K562 (cell line): ENCODE measurements around the gene TMIGD3. TPM values are rescaled to one million over a fixed set of nuclear protein-coding genes. Genes with fewer than 3 reads are reported as not detected.

Source experiments
- ATAC-seq: fragments of 200-7000 bp; cut with Tn5 transposase; 3 replicates; pipeline ENCODE4 v1.9.1; 2020; ENCODE audit warnings: moderate library complexity
- BruUV-seq: library from RNA; stranded (reverse); fragments of 400-500 nt; replicated peaks from 2 replicates; lab custom pipeline; 2021; lab: Mats Ljungman, UMichigan
- CTCF ChIA-PET: fragments of 300-600 bp; formaldehyde crosslinking; extraction: SDS; loops from one replicate; lab custom pipeline; 2021; ENCODE audit warnings: low intra/inter-chr PET ratio; lab: Yijun Ruan, JAX
- POLR2A ChIA-PET: fragments of 300-600, 350-650 bp; sonication (Branson Sonifier 250); formaldehyde crosslinking; extraction: SDS; loops from one replicate; lab custom pipeline; 2021; ENCODE audit warnings: antibody characterized with exemption, inconsistent platforms; lab: Yijun Ruan, JAX
- DNase-seq, 4 experiments: peaks; one replicate each; pipeline versions ENCODE4 v3.0.0 to v3.0.0-alpha.2; 2011 to 2018; ENCODE audit warnings: low spot score in 3 of 4, mixed read lengths in 3 of 4; ENCODE audit errors: extremely low read depth in 1 of 4
- FAIRE-seq: peaks from 2 replicates; lab custom pipeline; 2011; peaks lifted over from hg19 to GRCh38; lab: Jason Lieb, UNC
- H2AFZ ChIP-seq: 2 replicates; pipeline ENCODE4 v1.6.0; 2011; ENCODE audit warnings: low read depth, low read length, control low read depth, inconsistent platforms
- H3K27ac ChIP-seq: fragments of 200-600 bp; 3 replicates; pipeline ENCODE4 v1.8.0; 2011; ENCODE audit warnings: low read depth, mild to moderate bottlenecking, control low read depth, inconsistent platforms, low read length, moderate library complexity, mixed read lengths; ENCODE audit errors: extremely low read depth
- H3K27me3 ChIP-seq, 2 experiments: fragments of 300-600 bp in 1 of 2; 2 replicates in 1 of 2; 3 replicates in 1 of 2; pipeline versions ENCODE4 v1.6.0 to v1.8.0; 2011; ENCODE audit warnings: inconsistent platforms in 2 of 2, low read length in 2 of 2, mild to moderate bottlenecking in 1 of 2, mixed read lengths in 1 of 2, moderate library complexity in 1 of 2; ENCODE audit not compliant: control insufficient read depth in 2 of 2, insufficient read depth in 2 of 2
- H3K36me3 ChIP-seq: fragments of 300-600 bp; 3 replicates; pipeline ENCODE4 v1.8.0; 2011; ENCODE audit warnings: mild to moderate bottlenecking, low read length, inconsistent platforms; ENCODE audit not compliant: control insufficient read depth, insufficient read depth
- H3K4me1 ChIP-seq, 2 experiments: fragments of 200-600 bp in 1 of 2; replicated peaks in 1 of 2; 2 replicates in 1 of 2; 3 replicates in 1 of 2; pipeline versions ENCODE4 v1.5.1 to v1.8.0; 2011; ENCODE audit warnings: inconsistent platforms in 2 of 2, low read length in 2 of 2, mild to moderate bottlenecking in 1 of 2, mixed read lengths in 1 of 2, moderate library complexity in 1 of 2; ENCODE audit not compliant: control insufficient read depth in 2 of 2, insufficient read depth in 2 of 2
- H3K4me2 ChIP-seq: 2 replicates; pipeline ENCODE4 v1.6.1; 2011; ENCODE audit warnings: low read length, control low read depth, inconsistent platforms, mixed read lengths; ENCODE audit not compliant: insufficient read depth
- H3K4me3 ChIP-seq: fragments of 200-600 bp; sonication (generic), shearing (Covaris generic); 2 replicates; pipeline ENCODE4 v1.5.1; 2016; ENCODE audit warnings: control low read depth, inconsistent platforms
- H3K79me2 ChIP-seq: fragments of 200-600 bp; 3 replicates; pipeline ENCODE4 v1.8.0; 2011; ENCODE audit warnings: low read length, inconsistent platforms; ENCODE audit not compliant: control insufficient read depth, insufficient read depth
- H3K9ac ChIP-seq, 2 experiments: 2 replicates each; pipeline versions ENCODE4 v1.6.0 to v1.6.1; 2011; ENCODE audit warnings: low read depth in 2 of 2, low read length in 2 of 2, control low read depth in 1 of 2, inconsistent platforms in 1 of 2, mild to moderate bottlenecking in 1 of 2, mixed read lengths in 1 of 2; ENCODE audit not compliant: insufficient read depth in 1 of 2
- H3K9me1 ChIP-seq: one replicate; pipeline ENCODE4 v1.6.0; 2011; ENCODE audit warnings: inconsistent platforms, mild to moderate bottlenecking, low read length, moderate library complexity; ENCODE audit not compliant: control insufficient read depth, insufficient read depth
- H3K9me3 ChIP-seq: replicated peaks from 2 replicates; pipeline ENCODE4 v1.5.1; 2011; ENCODE audit warnings: low read depth, low read length, inconsistent platforms; ENCODE audit not compliant: control insufficient read depth, insufficient read depth
- H4K20me1 ChIP-seq: replicated peaks from 2 replicates; pipeline ENCODE4 v1.6.1; 2011; ENCODE audit warnings: low read length, inconsistent platforms, mixed read lengths; ENCODE audit not compliant: control insufficient read depth, insufficient read depth
- ATF7 ChIP-seq: fragments of 450-650 bp; IDR thresholded peaks from 2 replicates; pipeline ENCODE4 v1.7.1; 2014; ENCODE audit warnings: mild to moderate bottlenecking, moderate library complexity
- CREBBP ChIP-seq: IDR thresholded peaks from one replicate; pipeline ENCODE4 v1.6.1; 2012; ENCODE audit warnings: low read depth, mild to moderate bottlenecking, control low read depth, inconsistent platforms, low read length
- DACH1 ChIP-seq: fragments of 450-650 bp; IDR thresholded peaks from 2 replicates; pipeline ENCODE4 v1.6.1; 2018; ENCODE audit not compliant: partially characterized antibody
- ESRRA ChIP-seq: fragments of 450-650 bp; IDR thresholded peaks from 2 replicates; pipeline ENCODE4 v1.6.1; 2014; ENCODE audit warnings: low read depth, mild to moderate bottlenecking, moderate library complexity, borderline replicate concordance
- GATAD2B ChIP-seq: fragments of 450-650 bp; IDR thresholded peaks from 2 replicates; pipeline ENCODE4 v1.6.1; 2017; ENCODE audit warnings: mild to moderate bottlenecking, borderline replicate concordance
- HCFC1 ChIP-seq: IDR thresholded peaks from 2 replicates; pipeline ENCODE4 v1.6.1; 2012; ENCODE audit warnings: low read depth, low read length, improper control_type of control experiment
- HMG20A ChIP-seq: fragments of 450-650 bp; formaldehyde crosslinking; conservative IDR thresholded peaks from 2 replicates; pipeline ENCODE4 v1.4.0; 2020; ENCODE audit warnings: mild to moderate bottlenecking, mixed read lengths
- KLF16 ChIP-seq: IDR thresholded peaks from 2 replicates; pipeline ENCODE4 v1.6.1; 2016; ENCODE audit warnings: antibody characterized with exemption
- LCOR ChIP-seq: sonication (generic); formaldehyde crosslinking; IDR thresholded peaks from 2 replicates; pipeline ENCODE4 v1.8.0; 2022; ENCODE audit warnings: mild to moderate bottlenecking, missing genetic modification reagents
- MEIS2 ChIP-seq: fragments of 450-650 bp; IDR thresholded peaks from 2 replicates; pipeline ENCODE4 v1.6.1; 2014; ENCODE audit warnings: mild to moderate bottlenecking; ENCODE audit not compliant: partially characterized antibody
- MYBL2 ChIP-seq, 2 experiments: fragments of 450-650 bp in 1 of 2; sonication (generic) in 1 of 2; formaldehyde crosslinking in 1 of 2; IDR thresholded peaks; 2 replicates each; pipeline versions ENCODE4 v1.6.1 to v1.8.1; 2017 to 2022; ENCODE audit warnings: borderline replicate concordance in 1 of 2, inconsistent platforms in 1 of 2, low read depth in 1 of 2, mild to moderate bottlenecking in 1 of 2, missing genetic modification reagents in 1 of 2, moderate library complexity in 1 of 2
- NBN ChIP-seq: fragments of 450-650 bp; IDR thresholded peaks from 2 replicates; pipeline ENCODE4 v1.6.1; 2016; ENCODE audit warnings: low read depth, mild to moderate bottlenecking
- NFIC ChIP-seq: fragments of 450-650 bp; IDR thresholded peaks from 2 replicates; pipeline ENCODE4 v1.6.1; 2017; ENCODE audit warnings: mild to moderate bottlenecking, inconsistent platforms
- POLR2B ChIP-seq: fragments of 450-650 bp; IDR thresholded peaks from 2 replicates; pipeline ENCODE4 v1.6.1; 2018; ENCODE audit warnings: low read depth; ENCODE audit not compliant: partially characterized antibody
- RBFOX2 ChIP-seq: fragments of 200-400 bp; formaldehyde crosslinking; IDR thresholded peaks from 2 replicates; pipeline ENCODE4 v1.6.1; 2017; ENCODE audit warnings: low read depth, mild to moderate bottlenecking, low read length, moderate library complexity
- RBM25 ChIP-seq: fragments of 200-400 bp; formaldehyde crosslinking; IDR thresholded peaks from 2 replicates; pipeline ENCODE4 v1.6.1; 2018; ENCODE audit warnings: low read length, low read depth, moderate library complexity; ENCODE audit not compliant: severe bottlenecking
- TCFL5 ChIP-seq: fragments of 250-450 bp; sonication (Bioruptor Pico); conservative IDR thresholded peaks from 2 replicates; pipeline ENCODE4 v1.6.1; 2021; ENCODE audit warnings: mild to moderate bottlenecking, moderate library complexity, matching md5 sums
- TEAD2 ChIP-seq: fragments of 450-650 bp; IDR thresholded peaks from 2 replicates; pipeline ENCODE4 v1.6.1; 2016; ENCODE audit warnings: missing genetic modification characterization, control low read depth, missing compliant biosample characterization
- XRCC3 ChIP-seq: fragments of 450-650 bp; IDR thresholded peaks from 2 replicates; pipeline ENCODE4 v1.6.1; 2017; ENCODE audit warnings: mild to moderate bottlenecking, moderate library complexity
- ZC3H11A ChIP-seq: IDR thresholded peaks from 2 replicates; pipeline ENCODE4 v1.6.1; 2012; ENCODE audit warnings: low read depth, low read length, improper control_type of control experiment
- ZNF589 ChIP-seq: fragments of 200-800 bp; sonication (Bioruptor generic); IDR thresholded peaks from 2 replicates; pipeline ENCODE4 v1.6.1; 2016; ENCODE audit warnings: low read depth, missing genetic modification characterization, missing compliant biosample characterization
- ZSCAN32 ChIP-seq: fragments of 450-650 bp; formaldehyde crosslinking; IDR thresholded peaks from 2 replicates; pipeline ENCODE4 v1.4.0; 2020; ENCODE audit warnings: mild to moderate bottlenecking, moderate library complexity
- WGBS: fragments of 100-300 bp; shearing (Covaris generic); methylation state at CpG from one replicate; pipeline ENCODE4 v1.1.6; 2016; ENCODE audit warnings: low coverage, mixed read lengths; ENCODE audit not compliant: insufficient coverage; ENCODE audit errors: missing lambda C conversion rate; 5-methylcytosine and 5-hydroxymethylcytosine counted together
- in situ Hi-C: fragments of 300-500 bp; cut with MboI; formaldehyde crosslinking; loops from 4 replicates; pipeline ENCODE4 v1.15.0; 2018; ENCODE audit warnings: inconsistent platforms, mixed read lengths
- intact Hi-C: fragments of 100-400 bp; cut with micrococcal nuclease; formaldehyde crosslinking; loops from 2 replicates; pipeline ENCODE4 v1.14.2; 2022
- polyA plus RNA-seq, 8 experiments: library from polyadenylated mRNA; depleted of rRNA in 4 of 8; stranded (reverse) in 5 of 8; unstranded in 3 of 8; fragments of >200 nt; fragmentation: Nextera tagmentation in 2 of 8; fragmentation: Illumina TruSeq in 1 of 8; extraction: Ambion mirVana in 2 of 8; extraction: Trizol in 1 of 8; gene quantifications; 2 replicates each; pipeline versions ENCODE4 v1.2.1 to v1.2.3, GENCODE V29; 2011 to 2014; ENCODE audit warnings: inconsistent platforms in 1 of 8, missing spikeins in 1 of 8
- total RNA-seq, 7 experiments: library from RNA; depleted of rRNA in 6 of 7; stranded (reverse); fragments of >200 nt in 6 of 7; fragmentation: Illumina TruSeq in 2 of 7; extraction: Trizol in 2 of 7; gene quantifications; 2 replicates each; pipeline versions ENCODE4 v1.2.1 to v1.2.3, GENCODE V29; 2011 to 2021; ENCODE audit warnings: low replicate concordance in 1 of 7
- TF ChIP-seq, protein P1 (sequence below): fragments of 250-450 bp; sonication (Bioruptor Pico); IDR thresholded peaks from 2 replicates; pipeline ENCODE4 v1.9.0; 2021; ENCODE audit warnings: mild to moderate bottlenecking
- TF ChIP-seq, protein P2 (sequence below): sonication (generic); formaldehyde crosslinking; IDR thresholded peaks from 2 replicates; pipeline ENCODE4 v1.9.0; 2022; ENCODE audit warnings: mild to moderate bottlenecking, missing genetic modification reagents

Gene TMIGD3
- total and polyA plus RNA-seq, 9 of the 15 experiments (the other 6 are each of a cell fraction or from before 2014, with no cell fraction given), result 0.11 to 0.13 (median 0.11) TPM; not detected in 6

DNA sequence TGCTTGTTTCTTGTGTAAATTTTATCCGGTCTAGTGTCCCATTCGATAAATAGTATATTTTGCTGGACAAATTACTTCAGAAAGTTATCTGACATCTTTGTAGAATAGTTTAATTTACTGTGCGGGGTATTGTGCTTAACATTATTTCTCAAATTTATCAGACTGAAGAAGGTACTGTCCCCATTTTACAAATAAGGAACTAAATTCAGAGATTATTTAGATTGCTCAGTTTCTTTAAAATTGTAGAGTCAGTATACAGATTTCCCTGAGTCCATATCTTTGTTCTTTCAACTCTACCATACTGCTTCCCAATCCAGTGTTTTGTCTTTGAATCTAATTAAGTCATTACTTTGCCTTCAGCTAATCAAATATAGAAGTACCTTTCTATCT, 47.8 kb downstream of the TMIGD3 start (continued):
- no peak for TF ChIP-seq MYBL2 (IDR thresholded peaks at IDR 0.05; ENCODE audit: low read depth)
- no peak for TF ChIP-seq MYBL2 (CRISPR knock-in tag; IDR thresholded peaks at IDR 0.05; ENCODE audit: borderline replicate concordance)
- TF ChIP-seq HCFC1, result no peak

DNA sequence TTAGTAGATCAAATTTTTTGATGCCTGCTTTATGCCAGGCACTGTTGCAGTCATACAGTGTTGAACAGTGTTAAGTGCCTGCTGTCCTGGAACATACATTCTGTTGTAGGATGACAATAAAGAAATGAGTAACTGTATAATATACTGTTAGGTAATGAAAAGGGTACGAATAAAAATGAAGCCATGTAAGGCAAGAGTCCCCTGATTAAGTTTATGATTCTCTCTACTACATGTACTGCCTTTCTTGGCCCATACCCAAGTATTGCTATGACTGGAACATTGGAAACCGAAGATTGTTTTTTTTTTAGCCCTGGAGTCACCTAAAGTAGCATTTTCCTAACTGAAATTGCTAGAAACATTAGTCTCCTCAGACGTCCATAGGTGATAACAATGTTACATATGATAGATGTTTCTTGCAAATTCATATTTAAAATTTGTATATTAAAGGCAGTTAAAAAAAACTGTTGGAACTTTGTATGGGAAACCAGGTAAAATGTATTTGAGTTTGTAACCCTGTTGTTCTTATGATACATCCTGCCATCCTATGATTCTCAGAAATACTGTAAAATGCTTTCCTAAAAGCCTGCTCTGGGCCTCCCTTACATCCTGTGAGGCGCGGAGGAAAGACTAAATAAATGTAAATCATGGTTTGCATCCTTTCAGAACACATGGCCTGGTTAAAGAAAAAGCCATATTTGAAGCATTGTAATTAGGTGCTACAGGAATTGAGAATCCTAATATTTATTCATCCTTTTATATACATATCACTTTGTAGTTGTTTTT, 48.4 kb downstream of the TMIGD3 start:
- no TSS peak for BruUV-seq
- no peak overlapping the region for H3K4me3 ChIP-seq
- 78% methylated on average over 5 of the region's 5 CpGs for WGBS
- no peak overlapping the region for H3K4me2 ChIP-seq
- peaks cover 100% of the 10 kb centered on the region for H3K36me3 ChIP-seq
- DNase-seq, result no peak
- H3K4me1 ChIP-seq, result peaks cover 4 to 13% of the 10 kb centered on the region in 2 experiments; a peak in 4 of 5 replicates
- ChIA-PET POLR2A (interaction anchor here (4.8 kb wide), 1 partner anchor 7 kb away, joined by 30 read pairs; no protein-coding TSS in a partner anchor), CTCF (no interaction called here)
- H3K9me3 ChIP-seq, result no peaks in the 10 kb centered on the region
- no peak for FAIRE-seq
- H3K79me2 ChIP-seq, result peaks cover 73% of the 10 kb centered on the region
- no peak for ATAC-seq
- intact Hi-C loops (no loop called here), in situ Hi-C loops (no loop called here)
- H2AFZ ChIP-seq, result no peak overlapping the region
- no peak overlapping the region for H3K9ac ChIP-seq
- no peak overlapping the region for H3K27ac ChIP-seq
- no peaks in the 10 kb centered on the region for H4K20me1 ChIP-seq
- no peaks in the 10 kb centered on the region for H3K9me1 ChIP-seq
- no peaks in the 10 kb centered on the region for H3K27me3 ChIP-seq
- no peak for TF ChIP-seq XRCC3
- no peak for TF ChIP-seq HMG20A (CRISPR knock-in tag)
- TF ChIP-seq LCOR (CRISPR knock-in tag), result no peak
- no peak for TF ChIP-seq KLF16
- no peak for TF ChIP-seq DACH1
- no peak for TF ChIP-seq GATAD2B
- TF ChIP-seq RBFOX2, result peak; percentile 37; the same call in 1 of the 2 replicates
- no peak for TF ChIP-seq MEIS2
- TF ChIP-seq RBM25, result peak; percentile 69
- TF ChIP-seq ZNF589 (CRISPR knock-in tag), result no peak
- TF ChIP-seq CREBBP, result no peak
- TF ChIP-seq NBN, result no peak
- TF ChIP-seq, protein P1, sequence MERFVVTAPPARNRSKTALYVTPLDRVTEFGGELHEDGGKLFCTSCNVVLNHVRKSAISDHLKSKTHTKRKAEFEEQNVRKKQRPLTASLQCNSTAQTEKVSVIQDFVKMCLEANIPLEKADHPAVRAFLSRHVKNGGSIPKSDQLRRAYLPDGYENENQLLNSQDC (CRISPR knock-in tag), result no peak
- no peak for TF ChIP-seq POLR2B
- TF ChIP-seq, protein P2, sequence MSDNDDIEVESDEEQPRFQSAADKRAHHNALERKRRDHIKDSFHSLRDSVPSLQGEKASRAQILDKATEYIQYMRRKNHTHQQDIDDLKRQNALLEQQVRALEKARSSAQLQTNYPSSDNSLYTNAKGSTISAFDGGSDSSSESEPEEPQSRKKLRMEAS (CRISPR knock-in tag), result no peak
- TF ChIP-seq TCFL5, result no peak
- TF ChIP-seq ATF7, result no peak
- TF ChIP-seq ZC3H11A, result no peak
- peak; percentile 49 for TF ChIP-seq NFIC
- no peak for TF ChIP-seq ESRRA
- no peak for TF ChIP-seq TEAD2
- TF ChIP-seq ZSCAN32 (CRISPR knock-in tag), result no peak
